ENCODE measurements around the gene SLC22A12.

- no peak for TF ChIP-seq CTCF (IDR thresholded peaks at IDR 0.05)
- TF ChIP-seq POLR2A (IDR thresholded peaks at IDR 0.05), result no peak
Observed at GRCh38 chr11:64560139-64560771, 30.8 kb upstream of the SLC22A12 start.

Data from Peyer's patch (tissue), 4 donors.